Right renal pelvis (tissue), 4 donors: Measurements from ENCODE around the gene GALNT11. TPM values are rescaled to one million over a fixed set of nuclear protein-coding genes. Genes with fewer than 3 reads are reported as not detected.
"Not testable (repeated sequence)": the region's sequence is repeated elsewhere in the genome, so short reads cannot be mapped to it uniquely, and the experiment has no call there.

ENCODE experiments used
- DNase-seq, 4 donors: peaks; one replicate each; pipeline ENCODE4 v3.0.0-alpha.2; 2013; ENCODE audit warnings: low read depth in 4 of 4, low spot score in 3 of 4, missing footprints in 1 of 4
- polyA plus RNA-seq, 4 donors: library from polyadenylated mRNA; unstranded; fragments of 120-200 nt; gene quantifications; one replicate each; pipeline ENCODE4 v1.2.1, GENCODE V29; 2013; ENCODE audit not compliant: insufficient read length in 4 of 4

Gene GALNT11
- polyA plus RNA-seq, 4 donors, result 110 to 132 (median 117) TPM

GRCh38 chr7:152025937-152026890, 740 bp downstream of the GALNT11 start:
- peak in 1 of 4 donors; percentile 18 for DNase-seq

GRCh38 chr7:152027491-152028365, 2.3 kb downstream of the GALNT11 start:
- DNase-seq, result not testable (repeated sequence)

- not testable (repeated sequence) for DNase-seq
These were observed 4.6 kb downstream of the GALNT11 start for GRCh38 chr7:152030059-152030458.

GRCh38 chr7:152030639-152031038, 5.2 kb downstream of the GALNT11 start:
- DNase-seq, result not testable (repeated sequence)

- no peak for DNase-seq
These were observed 10.3 kb downstream of the GALNT11 start for GRCh38 chr7:152035817-152036216.

GRCh38 chr7:152038410-152038809, 12.9 kb downstream of the GALNT11 start:
- not testable (repeated sequence) for DNase-seq

GRCh38 chr7:152043086-152043485, 17.6 kb downstream of the GALNT11 start:
- not testable (repeated sequence) for DNase-seq

GRCh38 chr7:152044909-152045308, 19.4 kb downstream of the GALNT11 start:
- DNase-seq, result not testable (repeated sequence)

GRCh38 chr7:152046531-152046930, 21.1 kb downstream of the GALNT11 start:
- no peak for DNase-seq

- no peak for DNase-seq
These were observed 22.6 kb downstream of the GALNT11 start for GRCh38 chr7:152048051-152048450.

- DNase-seq, result no peak
These were observed 25.1 kb downstream of the GALNT11 start for GRCh38 chr7:152050547-152050971.

GRCh38 chr7:152051968-152052367, 26.5 kb downstream of the GALNT11 start:
- DNase-seq, result no peak

- DNase-seq, result no peak
These were observed 27.3 kb downstream of the GALNT11 start for GRCh38 chr7:152052771-152053170.

- no peak for DNase-seq
These were observed 29.1 kb downstream of the GALNT11 start for GRCh38 chr7:152054367-152055230.

- DNase-seq, result no peak
These were observed 31.3 kb downstream of the GALNT11 start for GRCh38 chr7:152056621-152057274.

- no peak for DNase-seq
These were observed 33.8 kb downstream of the GALNT11 start for GRCh38 chr7:152059311-152059710.

GRCh38 chr7:152061086-152061485, 35.6 kb downstream of the GALNT11 start:
- not testable (repeated sequence) for DNase-seq

- DNase-seq, result not testable (repeated sequence)
These were observed 37.7 kb downstream of the GALNT11 start for GRCh38 chr7:152063192-152063591.

- DNase-seq, result not testable (repeated sequence)
These were observed 38.3 kb downstream of the GALNT11 start for GRCh38 chr7:152063821-152064220.
